Renal pelvis (tissue), 4 donors: ENCODE results near the gene CD209. TPM values are rescaled to one million over a fixed set of nuclear protein-coding genes. Genes with fewer than 3 reads are reported as not detected.

Source experiments
- DNase-seq: peaks from one replicate; pipeline ENCODE4 v3.0.0-alpha.2; 2013
- polyA plus RNA-seq, 3 donors: library from polyadenylated mRNA; unstranded; fragments of 120-200 nt; gene quantifications; one replicate each; pipeline ENCODE4 v1.2.1, GENCODE V29; 2013; ENCODE audit not compliant: insufficient read length in 3 of 3

CD209 gene
- polyA plus RNA-seq, 3 donors, result 1.00 to 1.9 (median 1.5) TPM

DNA sequence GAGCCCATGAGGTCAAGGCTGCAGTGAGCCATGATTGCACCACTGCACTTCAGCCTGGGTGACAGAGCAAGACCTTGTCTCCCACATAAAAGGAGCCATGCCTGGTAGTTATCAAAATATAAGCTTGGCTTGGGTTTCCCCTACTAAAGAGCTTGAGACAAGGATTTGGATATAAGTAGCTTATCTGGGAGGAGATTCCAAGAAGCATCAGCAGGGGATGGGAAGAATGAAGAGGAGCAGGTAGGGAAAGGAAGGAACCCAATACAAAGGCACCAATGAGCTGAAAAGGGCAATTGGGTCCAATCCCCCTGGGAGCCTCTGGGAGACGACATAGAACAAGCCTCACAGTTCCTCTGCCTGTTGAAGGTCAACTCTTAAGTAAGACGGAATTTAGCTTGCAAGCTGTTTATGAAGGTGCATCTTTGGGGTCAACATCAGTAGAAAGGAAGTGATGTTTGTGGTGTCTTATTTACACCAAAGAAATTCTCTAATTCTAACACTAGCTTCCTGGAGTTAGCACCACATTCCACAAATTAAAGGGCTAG is 8.1 kb downstream of the CD209 start:
- no peak for DNase-seq

DNA sequence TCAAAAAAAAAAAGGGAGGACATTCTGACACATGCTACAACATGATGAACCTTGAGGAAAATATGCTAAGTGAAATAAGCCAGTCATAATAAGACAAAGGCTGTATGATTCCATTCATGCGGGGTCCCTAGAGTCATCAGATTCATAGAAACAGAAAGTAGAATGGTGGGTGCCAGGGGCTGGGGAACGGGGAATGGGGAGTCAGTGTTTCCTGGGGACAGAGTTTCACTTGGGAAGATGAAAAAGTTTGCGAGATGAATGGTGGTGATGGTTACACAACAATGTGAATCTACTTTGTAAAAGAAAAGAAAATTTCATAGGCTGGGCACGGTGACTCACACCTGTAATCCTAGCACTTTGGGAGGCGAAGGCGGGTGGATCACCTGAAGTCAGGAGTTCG is 9.3 kb downstream of the CD209 start:
- no peak for DNase-seq

DNA sequence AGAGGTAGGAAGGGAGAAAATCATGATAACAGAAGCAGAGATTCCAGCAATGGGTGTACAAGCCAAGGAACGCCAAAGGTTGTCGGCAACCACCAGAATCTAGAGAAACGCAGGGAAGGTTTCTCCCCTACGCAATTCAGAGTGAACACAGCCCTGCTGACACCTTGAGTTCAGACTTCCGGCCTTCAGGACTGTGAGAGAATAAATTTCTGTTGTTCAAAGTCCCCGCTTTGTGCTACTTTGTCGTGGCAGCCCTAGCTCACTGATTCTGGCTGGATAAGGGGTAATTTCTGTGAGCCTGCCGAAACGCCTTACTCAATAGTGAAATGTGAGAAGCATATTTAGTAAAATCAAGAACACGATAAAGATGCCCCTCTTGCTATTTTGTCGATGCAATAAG is 10.1 kb downstream of the CD209 start:
- no peak for DNase-seq

DNA sequence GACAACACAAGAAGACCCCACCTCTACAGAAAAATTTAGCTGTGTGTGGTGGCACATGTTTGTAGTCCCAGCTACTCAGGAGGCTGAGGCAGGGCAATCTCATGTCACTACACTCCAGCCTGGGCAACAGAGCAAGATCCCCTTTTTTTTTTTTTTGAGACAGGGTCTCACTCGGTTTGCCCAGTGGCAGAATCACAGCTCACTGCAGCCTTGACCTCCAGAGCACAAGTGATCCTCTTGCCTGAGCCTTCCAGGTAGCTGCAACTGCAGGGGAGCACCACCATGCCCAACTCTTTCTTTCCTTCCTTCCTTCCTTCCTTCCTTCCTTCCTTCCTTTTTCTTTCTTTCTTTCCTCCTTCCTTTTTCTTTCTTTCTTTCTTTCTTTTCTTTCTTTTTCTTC is 11.2 kb downstream of the CD209 start:
- no peak for DNase-seq

DNA sequence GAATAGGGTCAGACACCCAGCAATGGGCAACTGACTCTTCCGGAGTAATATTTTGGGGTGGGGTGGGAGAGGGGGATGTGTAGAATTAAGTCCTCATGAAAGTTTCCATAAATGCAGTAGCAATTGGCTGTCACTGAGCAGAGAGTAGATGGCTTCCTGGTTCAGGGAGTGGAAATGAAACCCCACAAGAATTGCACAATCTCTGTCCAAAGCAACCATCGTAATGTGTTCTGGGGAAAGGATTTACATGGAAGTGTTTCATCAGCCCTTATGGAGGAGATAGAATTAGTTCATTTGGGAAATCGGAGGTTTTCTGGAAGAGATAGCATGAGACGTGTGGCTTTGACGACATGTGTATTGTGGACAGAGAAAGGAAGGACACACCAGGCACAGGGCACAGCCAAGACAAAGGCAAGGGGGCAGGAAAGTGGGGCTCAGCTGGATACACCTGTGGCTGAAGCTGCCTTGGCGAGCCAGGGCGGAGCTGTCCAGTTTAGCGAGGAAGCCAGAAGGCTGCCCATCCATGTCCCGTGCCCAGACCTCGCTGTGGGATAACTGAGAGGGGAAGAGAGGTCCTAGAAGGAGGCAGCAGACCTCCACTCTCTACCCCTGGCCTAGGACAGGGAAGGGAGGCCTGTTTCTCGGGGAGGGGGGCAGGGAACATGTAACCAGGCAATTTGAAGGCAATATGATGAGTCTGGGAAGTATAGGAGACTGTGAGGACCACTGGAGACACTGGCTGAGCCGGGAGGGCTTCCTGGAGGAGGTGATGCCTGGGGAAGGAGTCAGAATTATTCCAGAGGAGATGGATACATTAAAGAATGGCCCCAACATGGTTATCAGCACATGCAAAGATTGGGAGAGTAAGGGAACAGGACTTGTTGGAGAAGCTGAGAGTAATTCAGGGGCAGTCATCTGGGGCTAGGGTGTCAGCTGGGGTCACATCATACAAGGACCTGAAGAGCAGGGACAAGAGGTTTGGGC is 12.8 kb downstream of the CD209 start:
- DNase-seq, result no peak

DNA sequence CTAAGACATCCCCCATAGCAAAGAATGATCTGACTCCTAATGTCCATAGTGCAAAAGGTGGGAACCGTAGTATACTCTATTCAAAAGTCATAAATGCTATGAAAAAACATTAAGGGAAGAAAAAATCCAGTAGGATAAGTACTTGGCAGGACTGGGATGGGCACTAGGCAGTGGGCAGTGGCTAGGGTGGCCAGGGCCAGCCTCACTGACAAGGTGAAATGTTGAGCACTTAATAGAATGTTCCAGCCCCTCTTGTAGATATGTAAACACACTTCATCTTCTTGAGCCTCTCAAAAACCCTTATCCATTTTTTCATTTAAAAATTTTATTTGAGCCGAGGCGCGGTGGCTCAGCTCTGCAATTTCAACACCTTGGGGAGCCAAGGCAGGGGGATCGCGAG is 14.0 kb downstream of the CD209 start:
- no peak for DNase-seq

DNA sequence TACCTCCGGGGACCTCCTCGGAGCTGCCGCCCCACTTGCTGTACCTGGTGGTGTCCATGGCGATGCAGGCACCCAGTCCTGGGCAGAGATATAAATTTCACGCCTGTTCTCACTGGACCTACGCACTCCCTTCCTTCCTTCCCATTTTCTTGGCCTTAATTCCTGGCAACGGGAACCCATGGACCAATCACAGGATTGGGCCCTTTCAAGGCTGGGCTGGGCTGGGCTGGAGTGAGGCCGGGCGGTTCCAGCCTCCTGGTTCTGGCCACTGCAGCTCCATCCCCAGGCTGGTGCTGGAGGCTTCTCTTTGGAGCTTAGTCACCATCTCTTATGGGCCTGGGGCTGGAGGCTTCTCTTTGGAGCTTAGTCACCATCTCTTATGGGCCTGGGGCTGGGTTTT is 15.3 kb downstream of the CD209 start, which contains the start of gene CLEC4G:
CLEC4G (minus strand) TSS at position 66 of the 400 bp plus-strand sequence; CDS start at position 58, 8 bp downstream.
- DNase-seq, result no peak

DNA sequence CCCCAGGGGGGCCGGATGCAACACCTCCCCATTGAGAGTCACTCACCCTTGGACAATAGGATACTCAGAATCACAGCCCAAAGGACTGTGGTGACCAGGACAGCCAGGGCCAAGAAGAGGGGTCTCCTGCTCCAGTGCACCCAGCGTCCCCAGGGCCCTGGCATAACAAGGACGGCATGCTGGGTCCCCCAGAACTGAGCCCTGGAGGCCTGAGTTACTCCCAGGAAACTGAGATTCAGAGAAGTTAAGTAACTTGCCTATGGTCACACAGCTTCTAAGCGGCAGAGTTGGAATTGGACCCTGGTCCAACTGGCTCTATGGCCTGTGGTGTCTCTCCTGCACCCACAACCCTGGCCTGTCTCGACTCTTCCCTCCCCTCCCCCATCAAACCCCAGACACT is 15.7 kb downstream of the CD209 start:
- no peak for DNase-seq

DNA sequence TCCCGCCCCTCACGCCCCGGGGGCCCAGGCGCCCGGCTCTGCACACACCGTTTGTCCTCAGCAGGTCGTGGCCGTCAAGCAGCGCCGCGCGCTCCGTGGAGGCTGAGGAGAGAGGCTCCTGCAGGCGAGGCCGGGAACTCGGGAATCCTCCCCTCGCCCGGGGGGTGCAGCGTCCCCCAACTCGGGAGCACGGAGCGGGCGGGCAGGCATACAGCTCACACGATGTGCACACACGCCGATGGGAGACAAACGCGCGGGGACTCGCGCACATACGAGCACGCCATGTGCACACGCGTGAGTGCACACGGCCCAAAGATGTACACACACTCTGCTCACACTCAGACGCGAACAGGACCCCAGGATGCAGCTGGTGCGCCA is 16.1 kb downstream of the CD209 start:
- no peak for DNase-seq

DNA sequence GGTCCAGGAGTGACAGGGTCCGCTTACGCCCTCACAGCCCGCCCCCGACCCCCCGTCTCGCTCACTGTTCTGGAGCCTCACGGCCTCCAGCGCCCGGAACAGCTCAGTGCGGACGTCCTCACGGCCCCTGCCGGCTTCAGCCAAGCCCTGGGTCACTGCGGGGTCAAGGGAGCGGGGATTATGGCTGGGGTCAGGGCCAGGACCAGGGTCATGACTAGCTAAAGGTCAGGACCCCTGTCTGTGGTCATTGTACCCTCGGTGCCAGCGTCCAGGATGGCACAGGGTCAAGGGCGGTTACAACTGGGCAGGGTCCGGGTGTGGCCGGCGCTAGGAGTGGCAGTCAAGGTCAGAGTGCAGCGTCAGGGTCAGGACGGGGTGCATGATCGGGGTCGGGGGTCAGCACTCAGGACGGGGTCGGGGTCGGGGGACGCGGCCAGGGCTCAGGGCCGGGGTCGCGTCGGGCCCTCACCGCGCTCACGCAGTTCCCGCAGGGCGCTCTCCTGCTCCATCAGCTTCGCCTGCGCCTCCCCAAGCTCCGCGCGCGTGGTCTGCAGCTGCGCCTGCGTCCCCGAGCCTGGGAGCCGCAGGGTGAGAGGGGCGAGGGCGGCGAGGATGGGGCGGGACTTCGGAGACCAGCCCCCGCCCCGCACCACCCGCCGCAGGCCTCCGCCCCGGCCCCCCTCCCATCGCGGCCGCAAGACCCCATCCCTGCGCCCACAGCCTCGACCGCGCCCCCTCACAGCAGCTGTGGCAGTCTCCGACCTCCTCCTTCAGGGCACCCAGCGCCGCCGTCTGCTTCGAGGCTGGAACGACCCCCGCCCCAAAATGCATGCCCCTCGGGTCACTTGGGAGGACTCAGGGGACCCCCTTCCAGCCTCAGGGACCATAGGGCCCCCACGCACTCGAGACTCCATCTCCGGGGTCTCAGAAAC is 16.8 kb downstream of the CD209 start:
- no peak for DNase-seq

DNA sequence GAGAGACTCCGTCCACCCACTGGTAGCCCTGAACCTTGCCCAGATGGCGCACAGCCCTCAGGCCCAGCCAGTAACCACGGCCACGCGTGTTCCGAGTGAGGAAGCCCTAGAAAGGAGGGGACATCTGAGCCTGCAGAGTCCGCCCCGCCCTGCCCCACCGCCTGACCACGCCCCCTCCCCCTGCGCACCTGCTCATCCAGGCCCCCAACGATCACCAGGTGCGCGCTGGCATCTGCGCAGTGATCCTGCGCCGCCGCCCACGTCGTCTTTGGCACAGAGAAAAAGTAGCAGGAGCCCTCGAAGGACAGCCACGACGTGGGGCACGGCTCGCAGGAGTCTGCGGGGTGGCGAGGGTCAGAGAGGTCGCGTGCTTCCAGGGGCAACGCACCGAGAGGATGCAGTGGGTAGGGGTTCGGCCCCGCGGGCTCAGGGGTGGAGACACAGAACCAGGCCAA is 17.5 kb downstream of the CD209 start:
- DNase-seq, result no peak

DNA sequence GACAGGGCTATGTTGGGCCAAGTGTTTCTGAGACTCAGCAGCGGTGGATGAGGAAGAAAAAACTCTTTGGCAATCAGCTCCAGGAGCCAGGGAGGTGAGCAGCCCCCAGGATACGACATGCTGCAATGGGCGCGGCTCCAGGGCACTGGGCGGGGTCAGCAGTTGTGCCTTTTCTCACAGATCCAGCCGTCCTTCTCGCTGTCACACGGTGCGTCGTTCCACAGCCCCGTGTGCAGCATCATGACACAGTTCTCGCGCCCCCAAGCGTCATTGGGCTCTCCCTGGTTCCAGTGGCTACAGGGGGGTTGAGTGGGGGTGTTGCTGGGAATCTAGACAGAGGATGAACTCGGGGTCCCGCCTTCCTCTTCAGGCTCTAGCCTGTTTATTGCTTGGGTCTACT is 18.1 kb downstream of the CD209 start:
- DNase-seq, result no peak

DNA sequence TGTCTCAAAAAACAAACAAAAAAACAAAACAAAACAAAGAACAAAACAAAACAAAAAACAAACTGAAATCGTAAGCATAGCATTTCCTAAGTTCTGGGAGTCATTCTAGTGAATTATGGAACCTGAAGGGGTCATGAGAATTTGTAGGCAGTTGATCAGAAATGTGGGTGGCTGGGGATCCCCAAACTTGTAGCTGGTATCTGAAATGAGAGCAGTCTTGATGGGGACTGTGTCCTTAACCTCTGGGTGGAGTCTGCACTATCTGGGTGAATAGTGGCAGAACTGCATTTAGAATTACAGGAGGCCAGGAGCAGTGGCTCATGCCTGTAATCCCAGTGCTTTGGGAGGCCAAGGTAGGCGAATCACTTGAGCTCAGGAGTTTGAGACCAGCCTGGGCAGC is 21.5 kb downstream of the CD209 start:
- DNase-seq, result no peak

DNA sequence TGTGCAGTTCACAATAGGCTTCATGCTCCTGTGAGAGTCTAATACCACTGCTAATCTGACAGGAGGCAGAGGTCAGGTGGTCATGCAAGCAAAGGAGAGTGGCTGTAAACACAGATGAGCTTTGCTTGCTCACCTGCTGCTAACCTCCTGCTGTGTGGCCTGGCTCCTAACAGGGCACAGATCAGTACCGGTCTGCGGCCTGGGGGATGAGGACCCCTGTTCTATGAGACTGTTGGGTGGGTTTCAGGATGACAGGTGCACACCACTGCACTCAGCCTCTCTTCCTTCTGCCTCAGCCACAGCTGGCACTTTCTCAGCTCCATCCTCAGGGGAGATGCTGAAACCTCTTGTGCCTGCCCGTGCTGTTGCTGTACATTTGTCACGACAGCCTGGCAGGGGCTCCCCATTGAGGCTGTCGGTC is 25.1 kb downstream of the CD209 start:
- DNase-seq, result no peak

DNA sequence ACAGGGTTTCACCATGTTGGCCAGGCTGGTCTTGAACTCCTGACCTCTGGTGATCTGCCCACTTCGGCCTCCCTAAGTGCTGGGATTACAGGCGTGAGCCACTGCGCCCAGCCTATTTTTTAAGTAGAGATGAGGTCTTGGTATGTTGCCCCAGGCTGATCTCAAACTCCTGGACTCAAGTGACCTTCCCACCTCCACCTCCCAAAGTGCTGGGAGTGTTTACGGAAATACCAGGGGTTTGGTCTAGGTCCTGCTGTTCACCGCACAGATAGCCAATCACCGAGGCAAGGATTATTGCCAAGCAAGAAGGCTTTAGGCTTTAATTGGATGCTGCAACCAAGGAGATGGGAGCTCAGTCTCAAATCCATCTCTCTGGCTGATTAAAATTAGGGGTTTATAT is 27.0 kb downstream of the CD209 start:
- DNase-seq, result no peak

DNA sequence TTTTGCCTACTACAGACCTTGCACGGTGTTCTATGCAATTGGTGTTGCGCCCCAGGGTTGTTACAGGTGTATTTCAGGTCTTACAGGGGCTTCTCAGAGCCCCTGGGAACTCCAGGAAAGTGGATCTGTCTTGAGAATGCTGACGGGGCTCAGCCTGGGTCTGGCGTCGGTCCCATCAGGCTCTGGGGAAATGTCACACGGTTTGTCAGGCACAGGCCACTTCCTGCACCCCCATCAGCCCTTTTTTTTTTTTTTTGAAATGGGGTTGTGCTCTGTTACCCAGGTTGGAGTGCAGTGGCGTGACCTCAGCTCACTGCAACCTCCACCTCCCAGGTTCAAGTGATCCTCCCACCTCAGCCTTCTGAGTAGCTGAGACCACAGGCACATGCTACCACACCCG is 28.7 kb downstream of the CD209 start:
- no peak for DNase-seq

DNA sequence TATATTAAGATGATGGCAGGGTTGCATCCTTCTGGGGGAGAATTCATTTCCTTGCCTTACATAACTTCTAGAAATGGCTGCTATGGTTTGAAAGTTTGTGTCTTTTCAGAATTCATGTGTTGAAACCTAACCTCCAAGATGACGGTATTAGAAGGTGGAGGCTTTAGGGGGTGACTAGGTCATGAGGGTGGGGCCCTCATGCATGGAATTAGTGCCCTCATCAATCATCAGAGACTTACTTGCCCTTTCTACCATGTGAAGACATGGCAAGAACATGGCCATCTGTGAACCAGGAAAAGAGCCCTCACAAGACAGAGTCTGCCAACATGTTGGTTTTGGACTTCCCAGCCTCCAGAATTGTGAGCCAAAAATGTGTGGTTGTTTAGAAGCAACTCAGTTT is 30.6 kb downstream of the CD209 start:
- DNase-seq, result no peak

DNA sequence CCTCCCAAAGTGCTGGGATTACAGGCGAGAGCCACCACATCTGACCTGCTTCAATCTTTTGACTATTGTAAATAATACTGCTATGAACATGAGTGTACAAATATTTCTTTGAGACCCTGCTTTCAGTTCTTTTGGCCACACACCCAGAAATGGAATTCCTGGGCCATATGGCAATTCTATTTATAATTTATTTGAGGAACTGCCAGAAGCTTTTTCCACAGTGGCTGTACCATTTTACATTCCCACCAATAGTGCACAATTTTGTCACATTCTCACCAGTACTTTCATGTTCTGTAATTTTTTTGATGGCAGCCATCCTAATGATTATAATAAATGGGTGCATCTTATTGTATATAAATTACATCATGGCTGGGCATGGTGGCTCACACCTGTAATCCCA is 31.7 kb downstream of the CD209 start:
- DNase-seq, result no peak

DNA sequence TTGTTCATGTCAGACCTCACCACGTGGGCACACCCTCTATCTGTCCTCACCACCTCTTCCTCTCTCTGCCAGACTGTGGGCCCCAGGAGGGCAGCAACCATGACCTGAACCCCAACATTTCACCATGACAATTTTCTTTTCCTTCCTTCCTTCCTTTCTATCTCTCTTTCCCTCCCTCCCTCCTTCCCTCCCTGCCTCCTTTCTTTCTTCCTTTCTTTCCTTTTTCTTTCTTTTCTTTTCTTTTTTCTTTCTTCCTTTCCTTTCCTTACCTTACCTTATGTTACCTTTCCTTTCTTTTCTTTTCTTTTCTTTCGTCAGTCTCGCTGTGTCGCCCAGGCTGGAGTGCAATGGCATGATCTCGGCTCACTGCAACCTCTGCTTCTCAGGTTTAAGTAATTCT is 36.7 kb downstream of the CD209 start:
- DNase-seq, result no peak

DNA sequence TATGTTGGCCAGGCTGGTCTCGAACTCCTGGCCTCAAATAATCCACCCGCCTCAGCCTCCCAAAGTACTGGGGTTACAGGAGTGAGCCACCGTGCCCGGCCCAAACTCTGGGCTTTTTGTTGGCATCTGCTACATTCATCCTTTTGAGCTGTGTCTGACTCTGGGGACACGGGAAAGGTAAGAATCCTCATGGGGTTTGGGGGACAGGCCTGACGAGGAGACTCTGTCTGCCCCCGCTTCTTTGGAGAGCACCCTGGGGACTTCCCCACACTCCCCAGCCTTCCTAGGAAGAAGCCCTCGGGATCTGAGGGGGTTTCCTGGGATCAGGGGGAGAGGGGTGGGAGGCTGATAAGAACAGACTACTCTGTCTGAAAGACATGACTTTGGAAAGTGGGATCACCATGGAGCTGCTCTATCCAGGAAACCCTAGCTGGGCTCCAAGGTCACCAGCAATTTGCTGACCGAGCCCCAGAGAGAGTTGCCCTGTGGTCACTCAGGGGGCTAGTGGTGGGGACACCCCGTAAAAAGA is 37.3 kb downstream of the CD209 start:
- no peak for DNase-seq

DNA sequence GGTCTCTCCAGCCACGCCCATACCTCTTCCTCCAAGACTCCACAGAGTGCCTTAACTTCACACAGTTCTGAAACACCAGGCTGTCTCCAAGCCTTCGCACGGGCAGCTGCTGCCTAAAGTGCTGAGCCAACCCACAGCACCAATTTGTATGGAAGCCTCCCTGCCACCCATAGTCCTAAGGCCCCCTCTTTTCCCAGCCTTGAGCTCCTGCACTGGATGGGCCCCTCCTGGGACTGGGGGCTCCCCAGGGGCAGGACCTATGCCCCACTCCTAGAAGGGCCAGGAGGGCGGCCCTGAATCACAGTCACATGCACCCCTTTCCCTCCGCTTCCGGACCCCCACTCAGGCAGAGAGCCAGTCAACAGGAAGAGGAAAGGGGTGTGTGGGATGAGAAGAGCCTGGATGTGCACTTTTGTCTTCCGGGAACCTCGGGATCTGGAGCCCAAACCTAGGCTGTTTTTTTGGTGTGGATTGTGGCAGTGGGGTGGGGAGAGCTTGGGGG is 40.3 kb downstream of the CD209 start:
- no peak for DNase-seq
